ENCODE results near the gene LRP2. TPM values are rescaled to one million over a fixed set of nuclear protein-coding genes. Genes with fewer than 3 reads are reported as not detected.
"Not testable (repeated sequence)": the region's sequence is repeated elsewhere in the genome, so short reads cannot be mapped to it uniquely, and the experiment has no call there.

Gene LRP2
- not detected for total RNA-seq

DNA sequence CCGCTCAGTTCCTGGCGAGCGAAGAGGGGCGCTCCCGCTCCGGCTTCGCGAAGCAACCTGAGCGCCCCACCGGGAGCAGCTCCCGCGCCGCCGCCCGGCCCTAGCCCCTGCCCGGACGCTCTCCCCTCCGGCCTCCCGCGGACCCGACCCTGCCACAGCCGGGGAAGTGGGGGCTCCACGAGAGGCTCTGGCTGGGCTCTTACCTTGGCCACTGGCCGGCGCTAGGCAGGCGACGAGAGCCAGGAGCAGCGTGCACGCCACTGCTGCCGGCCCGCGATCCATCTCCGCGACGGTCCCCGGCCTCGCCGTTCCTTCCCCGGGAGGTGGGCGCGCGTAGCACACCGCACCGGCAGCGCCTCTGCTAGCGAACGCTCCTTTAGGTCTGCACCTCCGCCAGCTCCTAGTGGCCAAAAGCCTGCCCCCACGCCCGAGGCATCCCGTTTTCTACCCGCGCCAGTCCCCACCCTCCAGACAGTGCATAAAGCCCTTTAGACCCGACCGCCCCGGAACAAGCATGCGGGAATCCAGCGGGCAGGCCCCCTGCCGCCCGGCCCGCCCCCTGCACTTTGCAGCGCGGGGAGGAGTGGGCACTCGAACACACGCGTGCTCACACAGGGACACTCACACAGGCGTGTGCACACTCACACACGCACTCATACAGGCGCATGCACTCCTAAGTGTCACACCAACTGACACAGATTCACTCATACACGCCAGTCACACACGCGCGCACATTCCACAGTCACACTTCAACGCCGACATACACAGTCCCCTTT is at the start of gene LRP2:
Gene LRP2, minus strand, starts transcription at position 417 of the 776 bp plus-strand sequence. Its CDS starts 135 bp downstream, at position 282.
- DNase-seq = no peak

DNA sequence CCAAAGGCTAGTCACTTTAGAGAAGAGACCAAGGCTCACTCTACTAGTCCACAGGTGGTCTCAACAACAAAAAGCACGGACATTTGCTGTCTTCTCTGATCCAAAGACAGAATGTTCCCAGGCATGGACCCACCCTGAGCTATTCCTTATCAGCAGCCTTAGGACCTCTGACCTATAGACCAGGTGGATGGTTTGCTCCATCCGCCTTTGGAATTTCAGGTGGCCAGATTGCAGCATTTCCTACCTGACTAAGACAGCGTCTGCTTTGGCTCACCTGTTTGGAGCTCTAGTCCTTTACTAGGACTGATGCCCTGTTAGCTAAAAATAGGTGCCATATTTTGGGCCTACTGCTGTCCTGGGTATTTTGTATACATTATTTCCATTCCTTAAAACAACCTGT is 44.6 kb upstream of the LRP2 start:
- no peak for DNase-seq

DNA sequence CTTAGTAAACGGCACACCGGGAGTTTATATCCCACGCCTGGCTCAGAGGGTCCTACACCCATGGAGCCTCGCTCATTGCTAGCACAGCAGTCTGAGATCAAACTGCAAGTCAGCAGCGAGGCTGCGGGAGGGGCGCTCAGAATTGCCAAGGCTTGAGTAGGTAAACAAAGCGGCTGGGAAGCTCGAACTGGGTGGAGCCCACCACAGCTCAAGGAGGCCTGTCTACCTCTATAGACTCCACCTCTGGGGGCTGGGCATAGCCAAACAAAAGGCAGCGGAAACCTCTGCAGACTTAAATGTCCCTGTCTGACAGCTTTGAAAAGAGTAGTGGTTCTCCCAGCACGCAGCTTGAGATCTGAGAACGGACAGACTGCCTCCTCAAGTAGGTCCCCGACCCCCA is 37.2 kb upstream of the LRP2 start:
- DNase-seq = not testable (repeated sequence)

DNA sequence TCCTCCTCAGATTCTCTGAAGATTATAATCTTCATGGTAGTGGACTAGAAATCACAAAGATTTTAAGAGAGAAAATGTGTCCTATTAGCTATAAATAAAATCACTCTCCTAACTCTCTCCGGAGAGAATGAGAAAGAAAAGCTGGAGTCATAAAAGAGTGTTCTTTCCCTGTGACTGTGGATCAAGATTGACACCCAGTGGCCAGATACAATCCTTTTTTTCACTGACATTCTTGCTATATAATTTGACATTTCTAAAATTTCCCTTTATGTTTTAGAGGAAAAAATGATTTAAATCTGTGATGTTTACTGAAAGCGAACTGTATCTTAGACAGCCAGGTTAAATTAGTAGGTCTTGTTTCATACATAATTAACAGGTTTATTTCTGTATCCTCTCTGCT is 35.4 kb upstream of the LRP2 start:
- no peak for DNase-seq

DNA sequence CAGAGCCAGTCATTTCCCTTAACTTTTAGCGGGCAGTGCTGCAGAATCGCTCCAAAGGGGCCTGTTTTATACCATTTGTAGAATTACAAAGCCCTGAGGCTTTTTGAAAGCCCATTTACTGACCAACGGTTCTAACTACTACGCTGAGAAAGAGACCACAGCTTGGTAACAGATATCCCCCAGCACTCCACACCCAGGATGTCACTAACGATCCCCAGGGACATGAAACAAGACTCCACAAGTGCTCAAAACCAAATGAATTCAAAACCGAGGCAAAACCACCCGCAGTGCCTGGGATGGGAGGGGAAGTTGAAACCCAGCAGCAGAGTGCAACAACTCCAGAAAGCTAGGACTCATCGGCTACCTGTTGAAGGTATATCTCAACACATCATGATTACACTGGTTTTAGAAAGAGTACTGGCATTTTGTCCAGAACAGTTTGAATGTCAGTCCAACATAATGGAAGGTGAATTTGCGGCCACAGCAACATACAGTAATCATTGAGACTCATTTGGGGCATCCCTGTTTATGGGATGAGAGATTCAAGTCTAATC is 33.6 kb upstream of the LRP2 start:
- no peak for DNase-seq

DNA sequence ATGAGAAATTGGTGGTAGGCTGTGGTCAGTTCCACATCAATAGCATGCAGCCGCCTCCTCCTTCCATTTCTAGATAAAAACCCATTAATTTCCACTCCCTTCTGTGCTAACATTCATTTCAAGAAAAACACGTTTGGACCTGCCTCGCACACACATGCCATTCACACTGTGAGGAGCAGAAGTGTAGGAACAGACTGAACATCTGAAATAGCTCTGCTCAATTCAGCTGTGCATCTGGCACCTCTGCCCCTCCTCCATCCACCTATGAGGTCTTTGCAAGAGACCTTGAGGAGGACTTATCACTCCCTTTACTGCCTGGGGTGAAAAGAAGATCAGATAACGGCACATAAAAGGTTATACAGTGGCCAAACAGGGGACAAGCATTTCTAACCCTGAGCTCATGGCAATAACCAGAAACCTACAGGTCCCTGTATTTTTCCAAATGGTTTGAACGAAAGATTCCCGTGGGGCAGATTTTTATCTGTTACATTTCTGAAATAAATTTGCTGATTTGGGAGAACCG is 30.8 kb upstream of the LRP2 start:
- DNase-seq = no peak

DNA sequence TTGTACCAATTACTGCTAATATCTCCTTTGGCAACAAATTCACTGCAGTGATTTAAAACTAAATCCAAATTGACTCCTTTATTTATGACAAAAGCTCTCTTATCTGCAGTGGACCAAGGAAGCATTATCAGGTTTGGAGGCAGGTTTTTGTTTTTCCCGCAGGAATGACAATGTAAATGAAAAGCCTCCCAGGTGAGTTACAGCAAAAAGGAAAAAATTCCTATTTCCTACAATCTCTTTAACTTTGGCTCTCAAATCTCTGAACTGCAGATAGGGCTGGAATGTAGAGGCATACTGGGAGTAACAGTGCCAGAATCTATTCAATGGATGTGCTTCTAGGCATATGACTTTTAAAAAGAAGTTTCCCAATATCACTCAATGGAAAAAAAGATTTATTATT is 28.9 kb upstream of the LRP2 start:
- no peak for DNase-seq

DNA sequence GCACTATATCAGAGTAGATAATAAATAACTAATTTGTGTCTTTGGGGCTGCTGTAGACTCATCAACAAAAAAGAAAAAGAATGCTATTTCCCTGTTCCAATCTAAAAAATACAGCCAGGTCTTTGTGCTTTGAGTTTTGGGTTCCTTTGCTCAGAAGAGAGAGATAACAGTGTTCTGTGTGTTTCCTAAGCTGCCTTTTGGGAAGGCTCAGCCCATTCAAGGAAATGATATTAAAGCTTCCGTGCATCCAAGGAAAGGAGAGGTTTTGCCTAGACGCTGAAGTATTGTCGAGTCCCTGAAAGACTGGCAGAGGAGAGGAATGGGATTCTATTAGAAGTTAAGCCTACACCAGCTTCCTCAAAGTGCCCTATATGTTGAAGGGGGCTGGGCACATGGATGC is 25.8 kb upstream of the LRP2 start:
- DNase-seq = no peak

DNA sequence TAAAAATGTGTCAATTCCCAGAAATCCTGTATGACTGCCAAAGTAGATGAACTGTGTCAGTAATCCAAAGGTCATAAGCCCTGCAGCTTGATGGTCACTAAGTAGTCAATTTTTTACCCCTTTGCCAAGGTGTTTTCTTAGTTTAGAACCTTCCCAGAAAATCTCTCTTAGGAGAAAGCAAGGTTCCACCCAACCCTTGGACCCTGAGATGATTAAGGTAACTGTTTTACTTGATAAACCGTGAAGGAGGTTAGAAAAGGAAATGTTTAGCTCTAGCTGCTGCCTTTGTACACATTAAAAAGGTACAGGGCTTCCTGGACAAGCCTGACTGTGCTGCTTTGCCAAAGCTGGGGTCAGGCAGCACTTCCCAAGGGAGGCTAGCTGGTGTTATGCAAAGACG is 24.4 kb upstream of the LRP2 start:
- no peak for DNase-seq

DNA sequence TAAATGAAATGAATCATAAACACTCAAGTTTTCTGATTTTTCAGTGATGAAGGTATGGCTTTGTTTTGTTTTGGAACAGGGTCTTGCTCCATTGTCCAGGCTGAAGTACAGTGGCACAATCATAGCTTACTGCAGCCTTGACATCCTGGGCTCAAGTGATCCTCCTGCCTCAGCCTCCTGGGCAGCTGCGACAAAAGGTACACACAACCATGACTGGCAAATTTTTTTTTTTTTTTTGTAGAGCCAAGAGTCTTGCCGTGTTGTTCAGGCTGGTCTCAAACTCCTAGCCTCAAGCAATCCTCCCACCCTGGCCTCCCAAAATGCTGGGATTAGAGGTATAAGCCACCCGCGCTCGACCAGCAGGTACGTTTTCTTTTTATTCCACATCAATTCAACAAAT is 22.5 kb upstream of the LRP2 start:
- no peak for DNase-seq

DNA sequence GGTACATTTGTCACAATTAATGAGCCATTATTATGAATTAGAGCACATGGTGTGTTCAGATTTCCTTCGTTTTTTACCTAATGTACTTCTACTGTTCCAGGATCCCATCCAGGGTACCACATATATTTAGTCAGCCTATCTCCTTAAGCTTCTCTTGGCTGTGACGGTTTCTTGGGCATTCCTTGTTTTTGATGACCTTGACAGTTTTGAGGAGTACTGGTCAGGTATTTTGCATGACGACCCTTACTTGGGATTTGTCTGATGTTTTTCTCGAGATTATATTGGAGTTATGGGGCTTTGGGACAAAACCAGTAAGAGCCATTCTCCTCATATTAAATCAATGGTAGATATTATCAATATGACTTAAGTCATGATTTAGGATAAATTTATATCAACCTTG is 10.2 kb upstream of the LRP2 start:
- DNase-seq = no peak

DNA sequence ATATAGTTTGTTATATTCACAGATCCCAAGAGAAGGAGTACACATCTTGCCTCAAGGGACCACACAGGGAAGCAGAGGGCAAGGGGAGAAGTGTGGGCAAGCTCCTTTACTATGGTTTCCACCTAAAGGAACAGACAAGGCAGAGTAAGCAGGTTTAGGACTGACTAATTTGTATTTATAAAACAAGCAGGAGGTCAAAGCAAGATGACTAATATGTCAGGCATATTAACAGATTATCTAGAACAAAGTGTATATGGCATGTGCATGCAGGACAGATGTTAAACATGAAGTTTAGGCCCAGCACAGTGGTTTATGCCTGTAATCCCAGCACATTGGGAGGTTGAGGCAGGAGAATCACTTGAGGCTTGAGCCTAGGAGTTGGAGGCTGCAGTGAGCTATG is 3.7 kb upstream of the LRP2 start:
- no peak for DNase-seq

DNA sequence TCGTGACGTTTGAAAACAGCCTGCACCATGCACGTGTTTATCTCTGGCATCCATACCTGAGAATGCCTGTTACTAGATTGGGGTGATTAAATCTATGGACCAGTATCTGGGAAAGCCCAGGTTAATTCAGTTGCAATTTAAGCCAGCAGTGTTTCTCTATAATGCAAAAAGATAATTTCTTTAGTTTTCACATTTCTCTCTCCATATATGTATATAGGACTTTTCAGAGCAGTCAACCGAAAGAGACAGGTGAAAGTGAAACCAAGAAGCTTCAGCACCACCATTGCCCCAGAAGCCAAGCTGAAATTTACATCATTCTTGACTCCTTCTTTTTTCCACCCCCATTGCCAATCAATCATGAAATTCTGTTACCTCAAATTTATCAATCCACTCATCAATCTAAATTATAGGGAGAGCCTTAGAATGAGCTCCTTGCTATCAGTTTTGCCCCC is 2.7 kb upstream of the LRP2 start:
- no peak for DNase-seq

DNA sequence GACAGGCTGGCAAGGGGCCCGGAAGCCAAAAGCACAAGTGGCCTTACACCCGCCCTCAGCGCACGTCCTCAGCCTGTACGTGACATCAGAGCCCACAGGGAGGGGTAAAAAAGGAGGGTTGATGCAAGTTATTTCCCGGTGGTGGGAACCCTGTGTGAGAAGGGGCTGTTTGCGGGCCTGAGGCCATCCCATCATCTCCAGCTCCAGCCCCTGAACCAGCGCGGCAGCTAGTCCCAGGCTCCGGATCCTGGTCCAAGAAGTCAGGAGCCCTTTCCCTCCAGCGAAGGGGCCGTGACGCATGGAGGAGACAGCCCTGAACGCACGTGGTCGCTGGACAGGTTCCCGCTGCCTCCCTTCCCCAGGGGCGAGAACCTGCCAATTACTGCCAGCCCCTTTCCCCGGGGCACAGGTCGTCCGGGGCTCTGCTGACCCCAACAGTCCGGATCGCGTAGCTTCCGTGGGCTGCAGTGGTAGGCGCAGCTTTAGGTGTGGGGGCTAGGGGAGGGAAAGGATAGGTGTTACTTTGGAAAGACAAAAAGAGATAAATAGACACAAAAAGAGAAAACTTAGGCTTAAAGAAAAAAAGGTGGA is 1.3 kb upstream of the LRP2 start:
- no peak for DNase-seq

DNA sequence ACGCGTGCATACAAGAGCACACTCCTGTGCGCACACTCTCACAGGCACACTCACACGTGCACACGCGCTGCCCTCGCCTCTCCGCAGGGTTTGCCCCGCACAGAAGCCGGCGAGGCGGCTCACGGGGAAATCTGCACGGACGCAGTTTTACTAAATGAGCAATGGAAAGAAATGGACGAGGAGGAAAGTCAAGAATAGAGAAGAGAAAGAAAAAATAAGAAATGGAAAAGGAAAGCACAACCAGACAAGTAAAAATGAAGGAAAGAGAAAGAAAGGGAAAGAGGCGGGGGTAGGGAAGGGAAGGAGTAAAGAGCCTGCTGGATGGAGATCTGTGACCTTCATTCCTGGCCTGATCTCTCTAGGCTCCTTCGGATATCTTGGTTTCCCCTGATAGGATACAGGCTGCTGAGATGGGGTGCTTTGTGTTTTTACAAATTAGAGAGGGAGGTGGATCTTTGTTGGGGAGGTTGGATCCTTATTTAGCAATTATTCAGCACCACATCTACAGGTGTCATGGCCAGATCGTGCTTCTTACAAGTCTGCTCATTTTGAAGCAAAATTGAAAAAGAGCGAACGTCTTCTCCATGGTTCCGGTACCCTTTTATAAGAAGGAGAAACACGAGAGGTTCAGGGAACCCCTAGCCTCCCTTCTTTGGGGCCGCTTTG is 693 bp upstream of the LRP2 start:
- no peak for DNase-seq

DNA sequence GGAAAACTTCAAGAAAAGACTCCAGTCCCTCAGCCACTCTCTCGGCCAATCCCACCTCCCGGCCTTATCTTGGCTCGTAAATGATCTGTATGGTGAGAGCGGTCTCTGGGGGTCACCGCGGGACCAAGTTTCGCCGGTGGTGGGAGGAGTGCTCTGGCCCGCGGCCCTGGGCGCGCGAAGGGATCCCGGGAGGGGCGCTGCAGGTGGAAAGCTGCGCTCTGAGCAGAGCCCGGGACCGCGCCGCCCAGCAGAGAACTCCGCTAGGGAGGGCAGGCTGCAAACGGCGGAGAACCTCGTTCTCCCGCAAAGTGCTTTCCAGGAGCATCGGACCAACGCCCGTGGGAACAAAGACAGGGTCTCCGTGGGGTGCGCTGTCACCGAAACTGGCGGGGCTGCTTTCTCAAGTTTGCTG is 622 bp downstream of the LRP2 start:
- no peak for DNase-seq

DNA sequence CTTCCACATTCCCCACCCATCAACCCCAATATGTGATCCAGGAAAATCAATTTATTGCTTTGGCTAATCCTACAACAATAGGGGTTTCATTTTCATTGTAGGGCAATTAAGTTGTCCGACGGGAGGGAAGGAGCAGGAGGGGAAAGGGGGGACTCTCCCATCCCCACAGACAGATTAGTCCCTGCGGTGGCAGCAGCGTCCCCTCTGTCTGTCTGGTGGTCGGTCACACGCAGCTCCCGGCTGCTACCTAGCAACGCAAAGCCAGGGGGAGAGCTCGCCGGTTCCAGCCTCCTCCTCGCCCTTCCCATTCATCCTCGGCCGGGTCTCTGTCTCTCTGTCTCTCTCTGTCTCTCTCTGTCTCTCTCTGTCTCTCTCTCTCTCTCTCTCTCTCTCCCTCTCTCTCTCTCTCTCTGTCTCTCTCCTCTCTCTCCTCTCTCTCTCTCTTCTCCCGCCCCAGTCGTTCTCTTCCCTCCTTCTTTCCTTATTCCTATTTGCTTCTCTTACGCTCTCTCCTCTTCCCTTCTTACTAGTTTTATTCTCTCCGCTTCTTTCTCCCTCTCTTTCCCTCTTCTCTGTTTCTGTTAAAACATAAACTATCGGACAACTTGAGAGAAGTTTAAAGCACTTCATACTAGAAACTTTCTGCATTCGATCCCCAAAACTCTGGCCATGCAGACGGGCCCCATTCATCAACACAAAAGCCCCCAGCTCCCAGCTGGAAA is 1.2 kb downstream of the LRP2 start:
- DNase-seq = no peak

DNA sequence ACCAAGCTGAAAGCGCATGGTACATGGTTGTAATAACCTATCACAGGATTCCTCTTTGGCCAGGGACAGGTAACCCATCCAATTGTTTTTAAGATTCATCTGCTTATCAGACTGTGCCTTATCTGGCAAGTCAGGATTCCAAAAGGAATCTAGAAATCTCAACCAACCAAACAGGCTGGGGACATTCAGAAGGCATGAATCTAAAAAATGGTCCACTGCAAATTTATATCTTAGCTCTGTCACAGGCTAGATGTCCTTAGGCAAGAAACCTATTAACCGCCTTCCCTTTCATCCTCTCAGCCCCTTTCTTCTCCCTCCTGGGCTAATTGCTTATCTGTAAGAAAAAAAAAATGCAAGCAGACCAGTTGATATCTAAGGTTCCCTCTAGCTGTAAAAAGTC is 4.3 kb downstream of the LRP2 start:
- no peak for DNase-seq

DNA sequence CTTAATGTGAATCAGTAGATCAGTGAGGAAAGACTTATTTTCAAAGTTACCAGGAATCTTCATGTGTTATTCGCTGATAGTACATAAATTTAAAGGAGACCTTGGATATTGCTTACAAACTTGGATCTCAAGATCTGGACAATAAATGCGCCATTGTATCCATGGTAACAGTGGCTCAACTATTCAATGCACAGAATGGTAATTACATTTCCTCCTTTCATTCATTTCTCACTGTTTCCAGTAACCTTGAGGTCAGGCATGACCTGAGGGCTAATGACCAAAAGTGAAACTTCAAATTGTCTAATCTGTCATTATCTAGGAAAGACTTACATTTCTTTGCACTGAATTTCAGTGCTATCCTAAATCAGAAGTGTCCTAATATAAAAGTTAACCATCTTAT is 8.1 kb downstream of the LRP2 start:
- no peak for DNase-seq

DNA sequence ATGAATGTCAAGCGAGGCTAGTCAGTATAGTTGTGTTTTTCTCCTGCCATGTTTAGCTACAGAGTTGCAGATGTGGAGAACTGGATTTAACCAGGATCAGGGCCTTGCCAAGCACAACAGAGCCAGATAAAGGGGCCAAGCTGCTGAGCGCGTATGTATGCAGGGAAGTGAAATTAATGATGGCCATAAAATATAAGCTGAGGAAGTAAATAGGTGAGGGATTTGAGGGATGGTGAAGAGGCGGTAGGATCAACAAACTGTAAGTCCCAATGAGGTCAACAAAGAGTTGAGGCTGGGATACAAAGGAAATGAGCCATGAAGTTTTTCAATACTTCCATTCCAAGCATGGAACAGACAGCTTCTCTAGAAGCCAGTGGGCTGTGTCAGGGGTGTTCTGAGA is 10.6 kb downstream of the LRP2 start:
- DNase-seq = no peak

DNA sequence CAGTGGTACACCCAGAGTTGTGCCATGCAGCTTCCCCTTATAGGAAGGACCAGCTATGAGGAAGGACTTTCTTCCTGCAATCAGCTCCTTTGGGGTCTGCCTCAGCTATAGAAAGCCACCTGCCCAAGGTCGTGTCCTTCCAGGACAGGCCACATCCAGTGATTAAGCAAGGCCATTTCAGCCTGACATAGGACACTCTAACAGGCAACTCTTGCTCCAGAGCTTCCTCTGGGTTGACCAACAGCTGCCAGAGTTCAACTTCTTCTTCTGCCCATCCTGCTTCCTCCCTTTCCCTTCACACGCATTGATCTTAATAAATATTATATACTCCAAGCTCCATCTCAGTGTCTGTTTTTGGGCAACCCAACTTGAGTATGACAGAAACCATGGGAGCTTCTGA is 12.8 kb downstream of the LRP2 start:
- no peak for DNase-seq

DNA sequence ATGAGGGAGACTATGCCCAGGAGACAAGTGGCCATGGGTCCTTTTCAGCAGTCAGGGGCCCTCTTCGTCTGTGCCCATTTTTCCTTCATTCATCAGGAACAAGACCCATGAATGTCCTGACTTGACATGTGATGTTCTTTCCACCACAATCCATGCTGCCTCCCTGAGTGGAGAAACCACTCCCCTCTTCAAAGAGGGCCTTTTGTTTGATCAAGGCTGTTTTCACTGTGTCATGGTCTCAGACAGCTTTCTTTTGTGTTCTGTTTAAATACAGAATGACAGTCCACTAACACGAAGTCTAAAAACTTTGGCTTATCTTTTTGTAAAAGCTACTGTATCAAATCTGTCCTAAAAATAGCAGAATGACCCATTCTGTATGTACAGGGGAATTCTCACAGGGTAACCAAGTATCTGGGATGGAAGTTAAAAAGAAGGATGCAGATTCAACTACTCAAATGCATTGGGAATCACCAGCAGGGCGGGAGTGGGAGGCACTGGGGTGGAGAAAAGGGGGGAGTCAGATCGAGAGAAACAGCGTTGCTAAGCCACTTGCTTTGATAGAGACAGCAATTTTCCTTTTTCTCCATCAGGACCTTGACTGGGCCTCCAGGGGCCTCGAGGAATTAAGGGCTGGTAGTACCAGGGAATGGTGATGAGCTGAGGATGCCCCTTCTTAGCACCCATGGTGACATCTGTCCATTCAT is 13.9 kb downstream of the LRP2 start:
- no peak for DNase-seq
